GM19395 (cell line): ENCODE data around the gene PLA2G2C.

Experiments used
- ATAC-seq: cut with Tn5 transposase; IDR thresholded peaks from one replicate; pipeline ENCODE4 v1.9.1; 2021; ENCODE audit warnings: mild to moderate bottlenecking, moderate library complexity; ENCODE audit not compliant: unreplicated experiment

PLA2G2C gene

GRCh38 chr1:20158358-20159070 lies 27.8 kb downstream of the PLA2G2C start:
- ATAC-seq: no peak

- ATAC-seq: no peak
These were observed 32.0 kb downstream of the PLA2G2C start for GRCh38 chr1:20154301-20154831.

DNA sequence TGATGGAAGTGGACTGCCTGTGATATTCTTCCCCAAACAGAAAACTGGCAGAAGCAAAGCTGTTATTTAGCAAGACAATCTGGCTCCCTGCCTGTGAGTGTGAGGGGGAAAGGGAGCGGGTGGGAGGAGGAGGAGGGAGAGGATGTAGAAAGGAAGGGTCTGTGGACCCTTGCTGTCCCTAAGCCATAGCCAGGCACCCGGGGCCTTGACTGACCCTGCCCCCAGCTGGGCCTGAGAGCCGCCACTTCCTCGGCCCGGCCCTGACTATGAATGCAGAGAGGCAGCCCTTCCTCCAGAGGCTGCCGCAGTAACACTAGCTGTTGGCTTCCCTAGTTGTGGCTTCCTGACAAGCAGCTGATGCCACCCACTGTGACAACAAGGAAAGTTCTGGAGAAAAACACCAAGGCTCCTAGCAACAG lies 33.3 kb downstream of the PLA2G2C start:
- ATAC-seq: no peak

- no peak for ATAC-seq
These were observed 33.8 kb downstream of the PLA2G2C start for GRCh38 chr1:20152599-20152930.

- no peak for ATAC-seq
These were observed 34.3 kb downstream of the PLA2G2C start for GRCh38 chr1:20151906-20152598.

- ATAC-seq: no peak
These were observed 35.3 kb downstream of the PLA2G2C start for GRCh38 chr1:20150969-20151368.

- ATAC-seq: no peak
These were observed 36.0 kb downstream of the PLA2G2C start for GRCh38 chr1:20150326-20150705.

GRCh38 chr1:20149601-20150325 lies 36.6 kb downstream of the PLA2G2C start:
- no peak for ATAC-seq

- no peak for ATAC-seq
These were observed 37.5 kb downstream of the PLA2G2C start for GRCh38 chr1:20148571-20149500.

DNA sequence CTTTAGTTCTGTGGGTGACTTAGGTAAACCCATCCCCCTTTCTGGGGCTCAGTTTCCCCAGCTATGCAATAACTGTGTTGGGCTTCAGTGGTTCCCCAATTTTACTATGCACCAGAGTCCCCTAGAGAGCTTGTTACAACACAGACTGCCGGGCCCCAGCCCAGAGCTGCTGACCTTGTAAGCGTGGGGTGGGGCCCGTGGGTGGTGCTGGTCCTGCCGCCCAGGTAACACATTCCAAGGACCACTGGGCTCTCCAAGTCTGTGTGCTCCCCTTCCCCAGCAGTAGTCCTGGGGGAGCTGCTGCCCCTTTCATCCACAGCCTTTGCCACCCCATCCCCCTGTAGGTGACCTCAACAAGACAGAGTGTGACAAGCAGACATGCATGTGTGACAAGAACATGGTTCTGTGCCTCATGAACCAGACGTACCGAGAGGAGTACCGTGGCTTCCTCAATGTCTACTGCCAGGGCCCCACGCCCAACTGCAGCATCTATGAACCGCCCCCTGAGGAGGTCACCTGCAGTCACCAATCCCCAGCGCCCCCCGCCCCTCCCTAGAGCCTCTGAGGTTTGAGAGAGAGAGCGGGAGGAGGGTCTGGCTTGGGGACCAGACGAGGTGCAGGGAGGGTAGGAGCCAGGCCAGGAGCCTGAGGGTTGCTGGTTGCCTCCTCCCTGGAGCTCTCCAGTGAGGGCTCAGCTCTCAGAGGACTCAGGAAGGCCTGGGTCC lies 38.3 kb downstream of the PLA2G2C start:
- no peak for ATAC-seq

GRCh38 chr1:20143734-20144565 lies 42.4 kb downstream of the PLA2G2C start:
- no peak for ATAC-seq

GRCh38 chr1:20143318-20143717 lies 43.0 kb downstream of the PLA2G2C start:
- ATAC-seq: no peak

GRCh38 chr1:20142001-20142710 lies 44.2 kb downstream of the PLA2G2C start:
- no peak for ATAC-seq

- no peak for ATAC-seq
These were observed 44.9 kb downstream of the PLA2G2C start for GRCh38 chr1:20141466-20141865.

DNA sequence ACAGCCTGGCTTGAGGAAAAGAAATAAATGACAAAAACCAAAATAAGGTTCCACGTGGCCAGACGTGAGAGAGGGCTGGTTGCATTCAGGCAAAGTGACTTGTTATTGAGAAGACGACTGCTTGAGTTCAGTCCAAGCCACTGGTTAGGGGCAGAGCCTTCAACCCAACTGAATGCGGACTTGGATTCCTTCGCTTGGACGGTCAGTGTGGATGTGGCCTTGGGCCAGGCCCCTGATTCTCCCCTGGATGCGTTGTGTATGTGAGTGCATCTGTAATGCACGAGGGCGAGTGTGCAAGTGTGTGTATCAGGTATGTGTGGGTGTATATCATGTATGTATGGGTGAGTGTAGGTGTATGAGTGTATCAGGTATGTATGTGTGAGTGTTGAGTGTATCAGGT lies 45.3 kb downstream of the PLA2G2C start:
- ATAC-seq: no peak

DNA sequence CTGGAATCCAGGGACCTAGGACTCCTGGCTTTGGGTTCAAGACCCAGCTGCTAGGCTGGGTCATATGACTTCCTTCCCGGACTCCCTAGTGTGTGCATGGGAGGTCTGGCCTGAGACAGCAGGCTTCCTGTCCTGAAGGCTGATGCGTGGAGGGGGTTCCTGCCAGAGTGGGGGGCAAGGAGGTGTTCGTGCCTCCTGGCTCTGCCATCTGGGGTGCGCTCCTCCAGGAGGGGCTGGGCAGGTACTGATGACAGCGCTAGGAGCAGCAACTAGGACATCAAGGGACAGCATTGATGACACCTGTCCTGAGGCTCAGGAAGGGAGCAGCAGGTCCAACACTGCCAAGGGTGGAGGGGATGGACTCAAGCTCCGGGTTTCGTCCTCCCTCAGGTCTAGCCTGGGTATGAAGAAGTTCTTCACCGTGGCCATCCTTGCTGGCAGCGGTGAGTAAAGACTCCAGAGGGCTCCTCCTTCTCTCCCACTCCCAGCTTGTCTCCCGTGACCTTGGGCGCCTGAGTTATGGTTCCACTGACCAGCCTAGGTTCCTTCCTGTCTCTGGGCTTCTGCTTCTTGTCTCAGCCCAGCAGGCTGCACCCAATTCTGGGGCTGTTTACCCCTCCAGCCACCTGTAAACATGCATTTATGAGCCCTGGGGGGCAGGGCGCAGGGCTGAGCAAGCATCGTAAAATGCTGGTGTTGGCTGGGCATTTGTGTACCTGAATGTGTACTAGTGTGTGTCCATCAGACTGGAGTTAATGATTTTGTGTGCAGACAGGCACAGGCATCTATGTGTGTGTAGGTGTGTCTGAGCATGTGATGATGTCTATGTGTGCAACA lies 46.3 kb downstream of the PLA2G2C start:
- no peak for ATAC-seq

DNA sequence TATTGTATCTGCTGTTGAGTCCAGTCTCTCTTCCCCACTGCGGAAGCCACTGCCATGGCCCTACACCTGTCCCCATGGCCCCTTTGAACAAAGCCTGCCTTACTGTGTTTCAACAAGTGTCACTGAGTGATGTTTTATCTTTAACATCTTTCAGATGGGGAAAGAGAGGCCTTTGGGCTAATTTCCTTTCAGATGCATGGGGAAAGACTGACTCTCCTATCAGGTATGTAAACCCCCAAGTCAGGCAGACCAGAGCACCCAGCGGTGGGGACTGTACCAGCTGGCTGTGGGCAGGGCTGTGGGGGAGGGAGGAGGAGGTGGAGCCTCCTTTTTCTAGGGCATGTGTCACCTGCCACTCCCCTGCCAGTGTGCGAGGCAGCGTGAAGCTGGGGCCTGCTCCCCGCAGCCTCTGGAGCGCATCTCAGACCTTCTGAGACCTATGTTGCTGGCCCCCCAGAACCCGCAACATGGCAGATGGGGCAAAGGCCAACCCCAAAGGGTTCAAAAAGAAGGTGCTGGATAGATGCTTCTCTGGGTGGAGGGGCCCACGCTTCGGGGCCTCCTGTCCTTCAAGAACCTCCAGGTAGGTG lies 47.3 kb downstream of the PLA2G2C start, which contains the start of gene PLA2G2F:
Gene PLA2G2F, plus strand, starts transcription at position 363 of the 590 bp plus-strand sequence. Its CDS starts 105 bp downstream, at position 468.
- no peak for ATAC-seq
